Posterior cingulate gyrus (tissue), 11 donors: ENCODE data around the gene NDN.

Experiments
- DNase-seq, 10 donors: peaks; one replicate each; pipeline versions ENCODE4 v3.0.0 to v3.0.0-alpha.2; 2020 to 2021; ENCODE audit warnings: mixed read lengths in 3 of 10
- intact Hi-C: fragments of 100-400 bp; cut with DNase I; formaldehyde crosslinking; loops from one replicate; pipeline ENCODE4 v1.15.1; 2023

NDN gene

GRCh38 chr15:23644829-23645228 is 42.3 kb downstream of the NDN start:
- no peak for DNase-seq
- intact Hi-C loops, result no loop called here

- intact Hi-C loops, result loop anchor here (2.0 kb wide), 2 partner anchors 214 to 224 kb away; no protein-coding TSS in a partner anchor
Measured at GRCh38 chr15:23642413-23643044, 44.6 kb downstream of the NDN start.

More at GRCh38 chr15:23642413-23643044, 44.6 kb downstream of the NDN start:
- DNase-seq, result peak; percentile 44 to 95 (median 73)
